NCI-H510A (cell line): Measurements from ENCODE around the gene TTLL11.

Experiments
- DNase-seq: peaks from one replicate; lab custom pipeline; 2025; lab: John Stamatoyannopoulos, UW

The TTLL11 gene

DNA sequence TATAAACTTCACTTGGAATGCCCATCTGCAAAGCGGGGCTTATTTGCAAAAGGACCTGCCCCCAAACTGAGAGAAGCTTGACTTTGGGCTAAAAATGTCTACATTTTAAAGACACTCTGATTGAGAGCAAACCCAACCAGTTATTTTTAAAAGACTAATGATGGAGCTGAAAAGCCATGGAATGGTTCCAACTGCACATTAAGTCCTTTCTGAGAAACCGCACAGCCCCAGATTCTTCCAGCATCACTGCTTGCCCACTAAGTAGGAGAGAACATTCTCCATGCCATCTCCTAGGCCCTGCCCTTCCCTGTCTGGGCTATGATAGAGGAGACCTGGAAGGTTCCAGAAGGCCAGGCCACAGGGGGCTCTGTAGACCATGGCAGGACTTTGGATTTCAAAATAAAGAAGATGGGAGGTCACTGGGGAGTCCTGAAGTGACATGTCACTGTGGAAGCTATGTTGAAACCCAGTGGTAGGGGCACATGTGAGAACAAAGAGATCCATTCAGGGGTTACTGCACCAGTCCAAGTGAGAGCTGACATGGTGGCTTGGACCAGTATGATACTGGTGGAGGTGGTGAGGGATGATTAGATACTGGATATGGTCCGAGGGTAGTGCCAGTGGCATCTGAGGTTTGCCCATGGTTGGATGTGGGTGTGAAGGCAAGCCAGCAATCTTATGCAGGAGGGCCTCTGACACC lies 262.5 kb downstream of the TTLL11 start:
- DNase-seq: no peak

DNA sequence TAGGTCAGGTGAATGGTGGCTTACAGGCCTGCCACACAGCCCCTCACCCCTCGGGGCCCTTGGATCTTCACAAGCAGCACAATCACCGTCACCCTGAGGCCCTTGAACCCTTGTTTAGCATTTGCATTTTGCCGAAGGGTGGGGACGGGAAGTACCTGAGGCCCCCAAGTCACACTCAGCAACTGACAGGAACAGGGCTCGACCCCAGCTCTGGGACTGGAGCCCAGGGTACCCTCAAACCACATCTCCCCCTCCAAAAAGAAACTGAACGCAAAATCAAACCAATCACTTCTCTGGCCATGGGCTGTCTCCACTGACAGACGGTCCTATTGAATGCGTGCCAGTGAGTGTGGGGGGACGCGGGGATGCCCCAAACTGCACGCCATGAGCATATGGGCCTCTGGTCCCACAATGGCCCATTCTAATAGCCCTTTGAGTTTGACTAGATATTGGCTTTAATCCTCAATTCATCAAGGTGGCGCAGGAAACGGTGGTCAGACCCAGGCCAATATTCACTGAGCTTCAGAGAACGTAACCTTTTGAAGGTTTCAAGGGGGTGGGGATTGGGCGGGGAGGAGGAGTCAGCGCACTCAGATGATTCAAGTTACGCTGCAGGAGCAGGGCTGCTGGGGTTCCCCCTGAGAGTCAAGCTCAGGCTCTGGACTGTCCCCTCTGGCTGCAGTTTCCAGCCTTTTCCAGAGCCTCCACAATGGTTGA lies 265.7 kb downstream of the TTLL11 start:
- DNase-seq: no peak

DNA sequence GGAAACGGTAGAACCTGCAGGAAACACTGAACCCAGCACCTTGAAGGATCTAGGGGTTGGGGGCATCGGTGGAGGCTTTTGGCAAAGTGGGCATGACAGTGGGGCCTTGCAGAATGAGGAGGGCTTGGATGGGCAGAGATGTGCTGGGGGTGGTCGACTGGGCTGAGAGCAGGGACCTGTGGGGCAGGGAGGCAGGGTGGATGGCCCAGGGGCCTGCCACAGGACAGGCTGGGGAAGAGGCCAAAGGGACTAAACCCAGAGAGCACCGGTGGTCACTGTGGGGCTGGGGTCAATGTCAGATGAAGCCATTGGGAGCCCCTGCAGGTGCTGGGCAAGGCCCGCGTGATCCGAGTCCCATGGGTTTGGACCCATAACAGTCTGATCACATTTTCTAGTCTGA lies 266.4 kb downstream of the TTLL11 start:
- DNase-seq: no peak

DNA sequence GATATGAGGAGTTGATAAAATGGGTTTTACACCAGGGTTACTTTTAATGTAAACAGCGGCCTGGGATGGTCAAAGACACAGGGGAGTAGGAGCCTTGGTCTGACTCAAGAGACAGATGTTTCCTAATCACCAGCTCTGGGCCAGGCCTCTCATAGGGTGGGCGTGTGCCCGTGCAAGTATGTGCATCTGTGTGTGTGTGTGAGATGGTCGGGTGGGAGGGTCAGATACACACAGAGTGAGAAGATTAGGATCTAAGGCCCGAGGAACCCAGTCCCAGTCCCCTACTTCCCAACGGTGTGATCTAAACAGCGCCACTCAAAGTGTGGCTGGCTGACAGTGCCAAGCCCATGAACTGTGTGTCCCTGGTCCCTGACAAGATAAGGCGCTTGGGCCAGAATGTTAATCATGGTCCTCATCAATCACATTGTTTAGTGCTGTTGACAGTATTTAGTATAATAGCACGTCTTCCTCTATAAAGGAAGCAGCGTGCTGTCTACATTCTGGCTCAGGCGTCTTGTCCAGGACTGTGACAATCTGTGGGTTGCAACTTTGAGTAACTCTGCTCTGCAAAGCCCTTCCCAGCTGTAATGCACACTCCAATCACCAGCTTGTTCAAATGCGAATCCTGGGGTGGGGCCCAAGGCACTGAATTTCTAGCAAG lies 267.9 kb downstream of the TTLL11 start:
- no peak for DNase-seq

DNA sequence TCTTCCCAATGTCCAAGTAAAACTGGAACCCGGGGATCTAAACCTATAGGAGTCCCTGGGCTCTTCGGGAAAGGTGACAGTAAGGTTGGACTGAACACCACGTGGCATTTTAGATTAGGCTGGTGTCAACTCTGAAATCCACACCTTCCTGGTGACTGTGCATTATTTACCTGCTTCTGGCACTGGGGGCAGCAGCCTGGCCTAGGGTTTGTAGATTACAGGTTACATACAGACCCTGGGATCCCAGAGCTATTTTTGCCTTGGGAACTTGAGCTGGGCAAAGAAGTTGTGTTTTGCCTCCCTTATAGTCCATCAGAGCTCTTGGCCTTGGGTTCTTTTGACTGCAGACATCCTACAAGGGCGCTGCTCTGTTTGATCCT lies 268.5 kb downstream of the TTLL11 start:
- DNase-seq: no peak

DNA sequence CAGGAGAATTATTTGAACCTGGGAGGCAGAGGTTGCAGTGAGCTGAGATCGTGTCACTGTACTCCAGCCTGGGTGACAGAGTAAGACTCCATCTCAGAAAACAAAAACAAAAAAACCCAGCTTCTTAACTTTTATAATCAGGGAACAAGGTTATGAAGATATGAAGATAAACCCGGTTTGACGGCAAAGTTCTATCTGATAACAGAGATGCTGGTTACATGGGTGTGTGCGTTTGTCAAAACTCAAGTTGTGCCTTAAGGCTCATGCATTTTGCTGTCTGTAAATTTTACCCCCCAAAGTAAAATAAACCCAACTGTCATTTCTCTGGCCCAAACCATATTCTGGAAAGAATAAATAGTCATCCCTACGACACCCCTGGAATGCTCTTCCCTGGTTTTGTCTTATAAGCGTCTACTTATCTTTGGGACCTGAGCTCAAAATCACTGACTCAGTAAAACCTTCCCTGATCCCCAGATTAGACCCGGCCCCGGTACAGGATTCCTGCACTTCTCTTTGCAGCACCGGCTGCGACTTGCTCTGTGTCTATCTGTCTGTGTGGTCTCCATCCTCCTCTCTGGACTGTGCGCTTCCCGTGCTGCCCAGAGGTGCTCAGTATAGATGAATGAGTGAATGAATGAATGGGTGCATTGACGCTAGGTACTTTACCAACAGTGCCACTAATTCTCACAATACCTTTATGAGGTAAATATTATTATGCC lies 269.5 kb downstream of the TTLL11 start:
- DNase-seq: no peak

DNA sequence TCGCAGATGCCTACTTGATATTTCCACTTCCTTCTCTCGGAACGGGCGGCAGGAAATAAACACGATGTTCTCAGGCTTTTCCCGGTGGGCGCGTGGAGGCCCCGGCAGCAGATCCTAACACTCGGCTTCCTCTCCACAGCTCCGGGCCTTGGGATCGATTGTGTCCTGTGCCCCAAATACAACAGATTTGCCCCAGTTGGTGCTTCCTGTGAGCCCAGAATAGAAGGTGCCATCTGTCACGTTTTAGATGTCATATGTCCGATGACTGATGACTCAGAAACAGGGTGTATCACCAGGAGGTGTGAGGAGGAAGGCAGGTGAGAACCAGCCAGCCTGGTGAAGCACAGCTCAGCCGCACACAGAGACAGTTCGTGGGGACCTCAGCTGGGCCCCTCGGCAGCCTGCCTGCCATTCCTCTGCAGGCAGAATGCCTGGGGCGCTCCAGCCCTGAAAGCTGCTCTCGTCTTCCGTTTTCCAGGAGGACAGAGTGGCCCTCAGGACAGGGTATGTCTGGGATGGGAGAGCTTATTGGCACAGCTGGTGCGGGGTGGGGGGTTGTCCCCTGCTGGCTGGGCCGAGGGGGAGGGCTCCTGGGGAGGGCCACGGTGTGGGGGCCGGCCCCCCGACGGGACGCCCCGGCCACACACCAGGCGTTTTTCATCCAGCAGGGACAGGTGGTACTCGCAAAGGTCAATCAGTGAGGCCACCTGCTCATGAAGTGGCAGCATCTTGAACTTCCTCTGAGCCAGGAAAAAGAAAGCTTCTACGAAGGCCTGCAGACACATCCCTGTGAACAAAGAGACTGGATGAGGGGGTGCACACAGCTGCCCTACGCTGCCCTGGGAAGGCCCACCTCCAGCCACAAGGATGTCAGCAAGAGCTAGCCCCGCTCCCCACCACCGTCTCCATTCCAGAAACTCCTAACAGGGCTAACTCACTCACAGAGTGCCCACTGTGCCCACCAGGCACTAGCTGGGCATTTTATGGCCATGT lies 270.7 kb downstream of the TTLL11 start:
- peak; percentile 51 for DNase-seq

DNA sequence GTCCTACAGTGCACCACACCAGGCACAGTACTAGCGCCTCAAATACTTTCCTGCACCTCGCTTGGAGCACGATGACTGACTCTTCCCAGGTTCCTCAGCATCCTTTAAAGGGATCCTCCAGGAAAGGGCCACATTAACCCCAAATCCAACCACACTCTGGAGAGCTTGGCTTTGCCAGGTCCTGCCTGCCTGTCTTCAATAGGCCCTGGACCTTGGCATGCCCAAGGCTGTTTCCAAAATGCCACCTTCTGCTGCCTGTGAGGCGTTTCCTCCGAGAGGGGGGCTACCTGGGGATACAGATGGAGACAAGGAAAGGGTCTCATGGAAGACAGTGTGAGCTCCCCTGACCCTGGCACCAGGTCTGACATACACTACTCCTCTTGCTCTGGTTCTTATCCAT lies 271.8 kb downstream of the TTLL11 start:
- no peak for DNase-seq

DNA sequence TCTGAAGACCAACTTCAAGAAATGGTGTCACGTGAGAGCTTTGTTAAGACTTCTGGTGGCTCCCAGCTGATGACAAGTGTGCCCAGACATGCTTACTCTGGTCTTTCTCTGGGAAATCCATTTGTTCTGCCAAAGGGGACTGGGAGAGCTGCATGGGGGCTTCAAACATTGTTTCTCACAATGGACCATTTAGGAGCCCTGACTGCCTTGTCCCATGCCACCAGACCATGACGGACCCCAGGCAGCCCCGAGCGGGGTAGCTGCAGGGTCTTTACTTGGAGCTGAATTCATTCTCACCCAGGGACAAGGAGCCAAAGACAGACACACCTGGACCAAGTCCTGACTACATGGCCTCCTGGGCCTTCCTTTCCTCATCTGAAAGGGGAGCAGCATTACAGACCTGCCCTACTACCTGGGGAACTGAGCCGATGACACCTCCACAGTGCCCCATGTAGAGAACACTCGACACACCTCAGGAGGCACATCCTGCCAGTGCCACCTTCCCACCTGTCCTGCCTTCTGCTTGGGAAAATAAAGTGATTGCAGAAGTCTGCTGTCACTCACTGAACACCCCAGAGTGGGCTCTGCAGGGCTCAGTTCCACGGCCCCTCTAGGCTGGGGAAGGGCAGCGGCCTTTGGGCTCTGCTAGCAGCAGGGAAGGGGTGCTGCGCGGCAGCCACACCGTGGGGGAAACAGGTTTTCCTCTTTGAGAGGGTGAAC lies 272.7 kb downstream of the TTLL11 start:
- no peak for DNase-seq

DNA sequence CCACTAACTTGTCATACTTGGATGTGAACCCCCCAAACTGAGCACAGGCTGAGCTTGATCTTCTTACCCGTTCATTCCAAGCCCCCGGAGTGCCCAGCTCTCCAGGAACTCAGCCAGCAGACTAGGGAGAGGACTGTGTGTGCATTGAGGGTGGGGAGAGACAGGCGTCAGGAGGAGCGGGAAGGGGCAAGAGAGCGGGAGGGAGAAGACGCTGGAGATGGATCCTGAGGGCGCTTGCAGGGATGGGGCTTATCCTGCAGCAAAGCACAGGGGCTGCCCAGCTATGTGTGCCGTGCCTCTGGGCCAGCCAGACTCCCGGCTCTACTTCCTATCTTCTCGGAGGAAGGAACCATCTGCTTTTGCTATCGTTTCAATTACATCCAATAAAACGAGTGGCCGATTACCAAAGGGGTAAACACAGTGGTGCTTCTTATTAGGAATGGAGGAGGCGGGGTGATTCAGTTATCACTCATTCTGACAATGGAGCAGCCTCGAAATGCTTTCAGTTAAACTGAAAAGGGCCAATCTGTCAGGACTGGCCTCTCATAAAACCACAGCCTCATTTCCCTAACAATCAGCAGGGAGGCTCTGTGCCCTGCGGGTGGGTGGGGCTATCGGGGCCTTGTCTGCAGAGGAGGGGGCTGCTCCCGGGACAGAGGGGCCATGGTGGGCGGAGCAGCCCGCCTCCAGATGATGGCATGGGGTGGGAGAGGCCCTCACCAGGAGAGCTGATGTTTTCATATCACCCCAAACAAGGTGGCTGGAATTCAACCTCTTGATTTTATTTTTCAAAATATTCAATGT lies 273.5 kb downstream of the TTLL11 start:
- DNase-seq: no peak

DNA sequence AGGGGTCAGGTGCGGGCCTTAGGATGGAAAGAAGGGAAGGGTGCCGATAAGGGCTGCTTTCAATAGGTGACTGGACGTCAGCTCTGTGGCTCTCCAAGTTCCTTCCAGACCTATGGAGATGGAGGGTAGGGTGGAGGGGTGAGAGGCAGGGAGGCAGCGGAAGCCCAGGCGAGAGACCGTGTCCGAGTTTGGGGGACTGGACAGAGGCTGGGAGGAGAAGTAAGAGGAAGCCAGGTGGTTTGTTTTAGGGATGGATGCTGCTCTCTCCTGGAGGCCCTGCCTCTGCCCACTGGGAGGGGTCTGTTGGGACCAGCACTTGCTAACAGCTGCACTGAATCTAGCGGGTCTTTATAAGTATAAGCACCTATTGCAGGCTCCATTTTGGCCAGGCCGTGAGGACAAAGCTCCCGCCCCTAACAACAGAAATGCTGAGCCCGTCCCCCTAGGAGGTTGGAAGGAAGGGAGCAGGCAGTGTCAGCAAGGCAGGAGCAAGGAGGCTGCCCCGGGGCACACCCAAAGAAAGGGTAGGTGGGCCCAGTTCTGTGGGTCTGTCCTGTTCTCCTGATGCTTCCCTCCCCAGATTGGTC lies 274.2 kb downstream of the TTLL11 start:
- no peak for DNase-seq

DNA sequence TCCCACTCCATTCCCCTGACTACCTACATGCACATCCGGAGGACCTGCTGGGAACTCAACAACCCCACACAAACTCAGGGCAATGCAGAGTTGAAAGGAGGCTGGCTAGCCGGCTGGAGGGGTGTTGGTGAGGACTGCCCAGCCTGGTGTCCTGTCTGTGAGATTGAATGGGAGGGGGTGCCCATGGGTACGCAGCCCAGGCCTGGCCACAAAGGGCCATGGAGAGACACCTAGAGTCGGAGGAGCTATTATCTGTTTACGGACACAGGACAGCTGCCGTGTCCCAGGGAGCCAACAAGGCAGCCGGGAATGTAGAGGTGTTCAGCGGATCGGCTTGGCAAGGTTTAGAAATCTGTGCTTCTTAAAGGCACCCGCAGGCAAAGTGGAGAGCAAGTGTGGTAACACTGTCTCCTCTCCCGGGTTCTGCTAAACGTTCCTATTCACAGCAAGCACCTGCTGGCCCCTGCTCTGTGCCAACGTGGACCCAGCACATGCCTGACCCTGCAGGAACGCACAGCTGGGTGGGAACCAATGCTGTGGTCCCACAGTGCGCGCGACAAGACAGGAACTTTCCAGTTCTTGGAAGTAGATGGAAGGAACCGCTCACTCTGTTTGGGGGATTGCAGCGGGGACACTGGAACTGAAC lies 275.0 kb downstream of the TTLL11 start:
- DNase-seq: no peak

DNA sequence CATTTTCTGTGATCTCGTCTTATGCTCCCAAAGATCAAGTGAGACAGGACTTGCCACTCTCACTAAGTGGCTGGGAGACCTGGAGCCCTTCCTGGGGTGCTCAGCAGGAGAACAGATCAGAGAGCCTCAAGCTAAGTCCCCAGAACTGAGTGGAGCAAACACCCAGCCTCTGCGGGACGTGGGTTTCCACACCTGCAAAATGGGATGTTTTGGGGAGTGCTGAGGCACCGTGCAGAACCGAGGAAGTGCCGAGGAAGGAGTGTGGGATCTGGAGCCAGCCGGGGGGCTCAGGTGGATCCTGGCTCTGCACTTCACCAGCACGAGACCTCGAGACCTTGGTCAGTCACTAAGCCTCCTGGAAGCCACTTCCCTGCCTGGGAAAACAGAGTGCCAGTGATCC lies 275.6 kb downstream of the TTLL11 start:
- DNase-seq: no peak

DNA sequence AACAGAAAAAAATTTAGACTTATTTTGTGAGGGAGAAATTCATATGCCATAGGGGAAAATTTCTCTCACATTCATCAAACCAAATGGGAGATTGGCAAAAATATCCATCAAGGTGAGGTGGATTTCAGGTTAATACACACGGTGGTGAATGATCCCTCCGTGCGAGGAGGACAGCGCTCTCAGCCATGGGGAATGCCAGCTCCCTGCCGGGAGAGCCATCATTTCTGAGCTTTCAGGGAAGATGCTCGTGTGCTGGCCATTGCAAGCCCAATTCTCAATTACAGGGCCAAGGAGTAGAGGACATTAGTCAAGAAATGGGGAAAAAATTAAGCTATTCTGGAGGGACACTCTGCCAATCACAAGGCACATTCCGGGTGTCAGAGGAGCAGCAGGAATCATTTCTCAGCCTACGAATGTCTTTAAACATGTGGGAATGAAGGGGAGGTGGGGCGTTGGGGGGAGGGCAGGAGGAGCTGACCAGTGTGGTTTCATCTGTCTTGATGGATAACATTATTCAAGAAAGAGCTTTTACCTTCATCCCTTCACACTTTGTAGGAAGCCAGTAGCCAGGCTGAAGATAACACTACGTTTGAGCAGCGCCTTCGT lies 276.2 kb downstream of the TTLL11 start:
- DNase-seq: no peak

DNA sequence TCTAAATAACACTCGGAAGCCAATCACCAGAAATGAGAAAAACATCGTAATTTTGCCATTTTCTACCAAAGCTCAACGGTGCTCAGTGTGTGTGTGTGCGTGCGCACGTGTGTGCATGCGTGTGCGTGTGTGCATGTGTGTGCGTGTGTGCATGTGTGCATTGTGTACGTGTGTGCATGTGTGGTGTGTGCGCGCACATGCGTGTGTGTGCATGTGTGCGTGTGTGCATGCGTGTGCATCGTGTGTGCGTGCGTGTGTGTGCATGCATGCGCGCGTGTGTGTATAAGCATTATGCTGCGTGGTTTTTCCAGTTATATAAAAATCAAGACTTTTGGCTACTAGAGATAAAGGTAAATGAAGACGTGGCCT lies 276.7 kb downstream of the TTLL11 start:
- DNase-seq: no peak

DNA sequence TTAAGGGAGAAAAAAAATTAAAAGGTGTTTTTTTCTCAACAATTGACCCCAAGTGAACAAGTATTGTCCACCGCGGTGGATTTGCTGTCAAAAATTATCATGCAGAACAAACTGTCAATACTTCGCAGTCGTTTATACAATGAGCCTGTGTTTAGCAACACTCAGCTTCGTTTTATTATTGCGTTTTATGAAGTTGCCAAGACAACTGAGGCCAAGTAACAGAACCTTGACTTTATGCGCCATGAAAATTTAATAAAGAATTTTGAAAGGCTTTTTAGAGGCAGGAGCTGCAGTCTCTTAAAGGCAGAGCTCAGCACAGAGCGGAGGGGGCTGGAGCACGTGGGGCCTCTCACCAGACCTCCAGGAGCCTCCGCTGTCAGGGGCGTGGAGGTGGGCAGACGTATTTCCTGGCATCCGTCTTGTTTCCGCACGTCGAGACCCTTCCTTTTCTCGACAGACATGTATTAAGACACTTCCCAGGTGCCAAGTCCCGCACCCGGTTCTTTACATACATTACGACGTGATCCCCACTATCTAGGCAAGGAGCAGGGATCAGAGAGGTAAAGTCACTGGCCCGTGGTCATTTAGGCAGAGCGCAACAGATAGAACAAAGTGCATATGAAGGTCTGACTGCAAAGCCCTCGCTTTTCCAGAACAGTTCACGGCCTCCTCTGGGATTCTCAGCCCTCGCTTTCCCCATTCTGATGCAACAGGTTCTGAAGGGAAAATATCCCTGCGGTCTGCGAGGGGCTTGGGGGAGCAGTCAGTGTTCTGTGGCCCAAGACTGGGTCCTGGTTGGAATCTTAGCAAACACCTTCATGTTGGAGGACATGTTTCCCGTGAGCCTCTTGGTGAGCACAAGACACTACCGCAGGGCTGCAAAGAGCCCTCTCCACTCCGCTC lies 277.3 kb downstream of the TTLL11 start:
- DNase-seq: no peak

DNA sequence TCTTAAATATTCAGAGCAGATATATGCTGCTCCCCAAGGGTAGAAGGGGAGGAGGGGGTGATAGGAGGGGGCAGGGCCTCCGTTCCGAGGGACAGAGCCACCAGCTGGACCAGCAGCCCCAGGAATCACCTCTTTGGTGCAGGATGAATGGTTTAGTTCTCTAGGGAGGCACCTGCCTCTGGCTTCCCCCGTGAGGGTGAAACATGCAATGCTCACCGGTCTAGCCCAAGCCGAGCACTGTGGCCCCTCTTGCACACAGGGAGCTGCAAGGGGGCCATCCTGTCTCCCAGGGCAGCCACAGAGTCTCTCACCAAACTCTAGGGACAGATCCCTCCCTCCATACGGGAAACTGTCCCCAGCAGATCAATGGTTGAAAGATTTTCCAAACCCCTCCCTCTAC lies 278.0 kb downstream of the TTLL11 start:
- DNase-seq: no peak

DNA sequence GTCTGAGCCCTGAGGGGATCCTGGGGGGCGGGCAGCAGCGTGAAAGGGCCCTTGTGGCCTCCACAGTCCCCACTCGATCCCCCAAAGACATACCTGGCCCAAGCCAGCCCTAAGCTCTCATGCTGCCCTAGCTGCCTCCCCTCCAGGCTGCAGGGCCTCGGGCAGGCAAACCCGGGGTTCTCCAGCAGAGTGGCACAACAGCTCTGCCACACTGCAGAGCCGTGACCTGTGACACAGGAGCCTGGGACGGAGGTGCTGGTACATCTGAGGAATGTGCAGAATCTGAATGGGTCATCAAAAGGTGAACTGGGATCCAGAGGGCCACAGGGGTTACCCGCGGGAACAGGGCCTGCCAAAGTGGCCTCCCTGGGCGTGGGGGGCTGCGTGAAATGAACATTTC lies 278.5 kb downstream of the TTLL11 start:
- no peak for DNase-seq
